HG03108 (cell line): ENCODE measurements around the gene SPDYE2B.
"Not testable (repeated sequence)": the region's sequence is repeated elsewhere in the genome, so short reads cannot be mapped to it uniquely, and the experiment has no call there.

Experiments used
- ATAC-seq: cut with Tn5 transposase; IDR thresholded peaks from one replicate; pipeline ENCODE4 v1.9.1; 2021; ENCODE audit warnings: moderate library complexity; ENCODE audit not compliant: unreplicated experiment

The SPDYE2B gene

GRCh38 chr7:102642691-102643090 lies 7.4 kb upstream of the SPDYE2B start, which contains the start of gene UPK3BL1:
TSS of gene UPK3BL1 (minus strand) at chr7:102642791. CDS start at chr7:102642741, 50 bp downstream.
- ATAC-seq, result not testable (repeated sequence)

- ATAC-seq, result not testable (repeated sequence)
Measured at GRCh38 chr7:102643404-102643803, 6.7 kb upstream of the SPDYE2B start.

- not testable (repeated sequence) for ATAC-seq
Measured at GRCh38 chr7:102647813-102648212, 2.3 kb upstream of the SPDYE2B start.

- ATAC-seq, result not testable (repeated sequence)
Measured at GRCh38 chr7:102664765-102665164, 14.6 kb downstream of the SPDYE2B start.

- not testable (repeated sequence) for ATAC-seq
Measured at GRCh38 chr7:102666850-102667249, 16.7 kb downstream of the SPDYE2B start.

- ATAC-seq, result not testable (repeated sequence)
Measured at GRCh38 chr7:102667523-102667922, 17.4 kb downstream of the SPDYE2B start.

- ATAC-seq, result peak; percentile 59
Measured at GRCh38 chr7:102671166-102671955, 21.2 kb downstream of the SPDYE2B start, which contains the start of gene POLR2J2. TSS of gene POLR2J2 (minus strand) at chr7:102671663. CDS start at chr7:102671601, 62 bp downstream.

- ATAC-seq, result peak; percentile 17
Measured at GRCh38 chr7:102671956-102672307, 21.8 kb downstream of the SPDYE2B start.

- not testable (repeated sequence) for ATAC-seq
Measured at GRCh38 chr7:102673447-102674067, 23.4 kb downstream of the SPDYE2B start.

- ATAC-seq, result not testable (repeated sequence)
Measured at GRCh38 chr7:102675545-102675944, 25.4 kb downstream of the SPDYE2B start.

- ATAC-seq, result not testable (repeated sequence)
Measured at GRCh38 chr7:102680780-102681179, 30.7 kb downstream of the SPDYE2B start.

- not testable (repeated sequence) for ATAC-seq
Measured at GRCh38 chr7:102682560-102682959, 32.4 kb downstream of the SPDYE2B start.

- ATAC-seq, result peak; percentile 66
Measured at GRCh38 chr7:102688299-102689036, 38.3 kb downstream of the SPDYE2B start.

- peak; percentile 58 for ATAC-seq
Measured at GRCh38 chr7:102689436-102690282, 39.5 kb downstream of the SPDYE2B start.

GRCh38 chr7:102690602-102691001 lies 40.5 kb downstream of the SPDYE2B start:
- not testable (repeated sequence) for ATAC-seq

GRCh38 chr7:102694008-102694407 lies 43.9 kb downstream of the SPDYE2B start:
- ATAC-seq, result not testable (repeated sequence)

- peak; percentile 72 for ATAC-seq
Measured at GRCh38 chr7:102695033-102695552, 45.0 kb downstream of the SPDYE2B start.

- ATAC-seq, result not testable (repeated sequence)
Measured at GRCh38 chr7:102696009-102696408, 45.9 kb downstream of the SPDYE2B start.

- not testable (repeated sequence) for ATAC-seq
Measured at GRCh38 chr7:102697642-102698512, 47.8 kb downstream of the SPDYE2B start.
